Prostate gland (tissue), 2 donors: ENCODE data around the gene PRSS33.

Experiments used
- POLR2AphosphoS5 ChIP-seq: sonication (generic); formaldehyde crosslinking; IDR thresholded peaks from one replicate; pipeline ENCODE4 v1.6.1; 2017; ENCODE audit warnings: antibody characterized with exemption
- TF ChIP-seq, protein P1 (sequence below), 4 experiments: fragments of 200-600 bp in 2 of 4; fragments of 450-650 bp in 2 of 4; sonication (generic) in 2 of 4; IDR thresholded peaks; 1 replicate in 3 of 4; 2 replicates in 1 of 4; pipeline ENCODE4 v1.5.1; 2016 to 2019; ENCODE audit warnings: antibody characterized with exemption in 4 of 4, mild to moderate bottlenecking in 2 of 4, moderate library complexity in 2 of 4

DNA sequence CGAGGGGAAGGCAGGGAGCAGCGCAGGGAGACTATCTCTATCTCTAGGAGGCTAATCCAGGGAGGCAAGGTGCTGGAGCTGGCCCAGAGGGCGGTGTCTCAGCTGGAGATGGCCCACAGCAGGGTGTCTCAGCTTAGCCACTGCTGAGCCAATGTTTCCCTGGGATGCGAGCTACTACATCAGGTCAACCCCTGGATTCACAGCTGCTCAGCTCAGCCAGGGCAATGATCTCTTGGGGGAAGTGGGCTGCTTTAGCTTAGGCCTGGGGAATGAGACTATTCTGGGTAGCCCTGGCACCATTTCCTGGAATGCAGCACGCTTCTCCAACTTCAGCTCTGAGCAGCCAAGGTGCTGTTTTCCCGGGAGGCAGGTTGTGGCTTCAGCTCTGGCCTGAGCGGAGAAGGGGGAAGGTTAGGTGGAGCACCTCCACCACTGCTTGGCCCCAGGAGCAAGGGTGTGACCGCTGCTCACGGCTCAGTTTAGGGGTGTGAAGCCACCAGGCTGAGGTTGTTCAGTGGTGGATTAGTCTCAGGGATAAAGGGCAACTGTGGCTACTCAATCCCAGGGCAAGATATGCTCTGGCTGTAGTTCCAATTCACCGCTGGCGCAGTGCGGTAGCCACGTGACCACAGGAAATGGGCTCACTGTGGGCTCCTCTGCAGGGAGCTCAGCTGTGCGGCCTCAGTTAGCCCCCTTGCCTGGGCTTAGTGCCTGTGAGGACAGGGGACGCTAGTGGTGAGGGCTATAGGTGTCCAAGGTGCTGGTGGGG, 24.5 kb upstream of the PRSS33 start:
- TF ChIP-seq, protein P1, sequence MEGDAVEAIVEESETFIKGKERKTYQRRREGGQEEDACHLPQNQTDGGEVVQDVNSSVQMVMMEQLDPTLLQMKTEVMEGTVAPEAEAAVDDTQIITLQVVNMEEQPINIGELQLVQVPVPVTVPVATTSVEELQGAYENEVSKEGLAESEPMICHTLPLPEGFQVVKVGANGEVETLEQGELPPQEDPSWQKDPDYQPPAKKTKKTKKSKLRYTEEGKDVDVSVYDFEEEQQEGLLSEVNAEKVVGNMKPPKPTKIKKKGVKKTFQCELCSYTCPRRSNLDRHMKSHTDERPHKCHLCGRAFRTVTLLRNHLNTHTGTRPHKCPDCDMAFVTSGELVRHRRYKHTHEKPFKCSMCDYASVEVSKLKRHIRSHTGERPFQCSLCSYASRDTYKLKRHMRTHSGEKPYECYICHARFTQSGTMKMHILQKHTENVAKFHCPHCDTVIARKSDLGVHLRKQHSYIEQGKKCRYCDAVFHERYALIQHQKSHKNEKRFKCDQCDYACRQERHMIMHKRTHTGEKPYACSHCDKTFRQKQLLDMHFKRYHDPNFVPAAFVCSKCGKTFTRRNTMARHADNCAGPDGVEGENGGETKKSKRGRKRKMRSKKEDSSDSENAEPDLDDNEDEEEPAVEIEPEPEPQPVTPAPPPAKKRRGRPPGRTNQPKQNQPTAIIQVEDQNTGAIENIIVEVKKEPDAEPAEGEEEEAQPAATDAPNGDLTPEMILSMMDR (IDR thresholded peaks at IDR 0.05) = no peak
- TF ChIP-seq POLR2AphosphoS5 = no peak
